Measurements from ENCODE around the gene LURAP1L.

GRCh38 chr9:12817702-12818101 is 42.9 kb downstream of the LURAP1L start:
- TF ChIP-seq CTCF (conservative IDR thresholded peaks at IDR 0.05 in 1 of 2, IDR thresholded peaks at IDR 0.05 in 1 of 2; ENCODE audit: low read depth in 1 of 2, low read length in 2 of 2) (no peak), EZH2 (IDR thresholded peaks at IDR 0.05; ENCODE audit: low read length, missing control alignments) (no peak)
